D341Med (cell line): ENCODE measurements around the gene PPFIBP1.
"Not testable (repeated sequence)": the region's sequence is repeated elsewhere in the genome, so short reads cannot be mapped to it uniquely, and the experiment has no call there.

Experiments used
- DNase-seq: peaks from one replicate; pipeline ENCODE4 v3.0.0; 2012; ENCODE audit warnings: low spot score

The PPFIBP1 gene

GRCh38 chr12:27566626-27567025 lies 42.6 kb downstream of the PPFIBP1 start:
- DNase-seq: no peak

DNA sequence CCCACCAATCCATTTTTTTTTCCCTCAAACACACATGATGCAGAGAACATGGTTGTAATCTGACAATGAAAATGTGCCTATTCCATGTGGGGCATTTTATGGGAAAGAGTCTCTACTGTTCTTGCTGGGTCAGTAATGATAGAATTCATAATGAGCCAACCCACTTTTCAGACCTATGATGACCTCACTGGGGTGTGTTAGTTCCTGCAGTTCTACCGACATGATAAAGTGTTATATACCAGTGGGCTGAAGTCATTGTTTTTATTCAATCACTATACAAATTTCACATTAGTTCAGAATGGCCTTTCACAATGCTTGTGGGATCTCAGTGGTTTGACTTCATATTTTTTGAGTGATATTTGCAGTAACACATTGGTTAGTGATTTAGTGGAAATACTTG lies 47.5 kb downstream of the PPFIBP1 start:
- no peak for DNase-seq

DNA sequence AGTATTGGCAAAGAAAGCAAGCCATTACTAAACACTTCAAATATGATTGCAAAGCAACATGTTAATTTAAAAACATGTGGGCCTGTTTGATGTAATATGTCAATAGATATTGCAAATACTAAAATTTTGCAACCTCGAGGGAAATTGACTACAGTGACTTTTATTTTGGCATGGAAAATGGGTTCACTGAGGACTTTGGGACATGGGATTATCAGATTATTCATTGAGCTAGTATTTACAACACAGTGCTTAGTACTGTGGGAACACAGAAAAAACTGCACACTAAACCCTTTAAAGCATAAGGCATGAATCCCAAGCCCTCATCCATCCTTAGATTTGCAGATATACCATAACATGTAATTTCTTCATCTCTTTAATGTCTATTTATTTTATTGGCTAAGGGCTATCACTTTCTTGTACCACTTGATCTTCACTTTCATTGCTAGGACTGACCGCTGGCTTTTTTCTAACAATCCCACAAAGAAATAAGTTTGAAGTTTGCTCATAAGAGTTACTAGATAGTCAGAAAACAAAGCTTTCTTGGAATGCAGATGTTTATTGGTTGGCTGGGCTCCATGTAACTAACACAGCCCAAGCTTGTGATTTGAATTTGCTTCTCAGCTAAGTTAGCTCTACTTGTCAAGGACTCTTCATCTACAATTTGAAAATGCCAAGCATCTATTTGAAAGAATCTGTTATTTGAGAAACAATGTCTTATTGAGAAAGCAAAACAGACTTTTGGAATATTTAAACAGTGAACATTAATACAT lies 48.7 kb downstream of the PPFIBP1 start:
- no peak for DNase-seq

DNA sequence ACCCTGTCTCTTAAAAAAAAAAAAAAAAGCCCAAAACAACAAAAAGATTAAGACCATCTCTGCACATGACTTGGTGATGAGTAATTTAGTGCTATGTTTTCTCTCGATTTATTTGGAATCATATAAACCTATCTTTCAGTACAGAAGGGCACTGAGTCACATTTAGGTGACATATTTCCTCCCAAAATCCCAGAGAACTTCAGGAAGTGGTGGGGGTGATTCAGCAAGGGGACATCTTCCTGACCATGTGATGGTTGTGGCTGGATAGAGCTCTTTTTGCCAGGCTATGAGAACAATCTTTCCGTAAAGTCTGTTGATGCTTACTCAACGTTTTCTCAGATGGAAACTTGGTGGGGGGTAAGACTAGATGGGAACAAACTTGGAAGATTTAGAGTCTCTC lies 50.0 kb downstream of the PPFIBP1 start:
- no peak for DNase-seq

- no peak for DNase-seq
Measured at GRCh38 chr12:27575090-27575761, 51.2 kb downstream of the PPFIBP1 start.

GRCh38 chr12:27575762-27576118 lies 51.7 kb downstream of the PPFIBP1 start:
- DNase-seq: no peak

DNA sequence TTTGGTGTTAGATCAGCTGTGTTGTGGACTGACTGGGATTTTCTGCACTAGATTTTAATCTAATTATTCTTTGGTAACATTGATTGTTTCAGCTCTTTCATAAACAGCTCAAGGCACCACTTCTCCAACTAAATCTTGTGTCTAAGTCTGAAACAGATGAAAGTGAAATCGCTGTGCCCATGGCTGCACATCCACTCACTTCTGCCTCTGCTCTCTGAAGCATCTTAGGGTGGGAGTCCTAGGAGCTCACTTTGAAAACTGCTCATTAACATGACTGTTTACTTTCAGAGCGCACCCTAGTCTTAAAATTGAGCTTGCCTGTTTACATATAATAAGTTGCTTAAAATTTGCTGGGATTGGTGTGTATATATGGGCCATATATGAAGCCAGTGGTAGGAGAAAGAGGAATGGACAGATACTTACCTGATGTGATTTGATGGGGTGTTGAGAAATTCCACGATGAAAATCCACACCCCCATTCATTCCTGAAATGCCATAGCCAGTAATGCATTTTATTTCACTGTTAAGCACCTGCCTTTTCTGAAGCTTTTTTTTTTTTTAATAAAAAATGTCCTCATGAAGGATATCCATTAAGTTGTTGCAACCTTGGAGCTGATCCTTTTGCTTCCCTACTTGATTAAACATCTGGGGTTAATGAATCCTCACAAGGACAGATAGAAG lies 52.8 kb downstream of the PPFIBP1 start:
- DNase-seq: no peak

DNA sequence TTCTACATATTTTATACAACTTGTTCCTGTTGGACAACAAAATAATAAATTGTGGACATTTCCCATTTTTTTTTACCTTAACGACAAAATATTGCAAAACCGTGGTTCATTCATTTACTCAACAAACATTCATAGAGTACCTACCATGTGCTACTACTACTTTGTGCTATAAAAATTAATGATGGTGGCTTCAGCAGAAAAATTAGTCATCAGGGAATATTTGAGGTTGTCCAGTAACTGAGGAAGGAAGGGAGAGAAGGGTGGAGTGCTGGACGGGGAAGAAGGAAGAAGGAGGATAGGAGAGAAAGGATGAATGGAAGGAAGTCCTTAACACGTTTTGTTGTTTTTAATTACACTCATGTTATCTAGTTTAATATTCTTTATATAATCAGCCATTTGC lies 53.7 kb downstream of the PPFIBP1 start:
- no peak for DNase-seq

DNA sequence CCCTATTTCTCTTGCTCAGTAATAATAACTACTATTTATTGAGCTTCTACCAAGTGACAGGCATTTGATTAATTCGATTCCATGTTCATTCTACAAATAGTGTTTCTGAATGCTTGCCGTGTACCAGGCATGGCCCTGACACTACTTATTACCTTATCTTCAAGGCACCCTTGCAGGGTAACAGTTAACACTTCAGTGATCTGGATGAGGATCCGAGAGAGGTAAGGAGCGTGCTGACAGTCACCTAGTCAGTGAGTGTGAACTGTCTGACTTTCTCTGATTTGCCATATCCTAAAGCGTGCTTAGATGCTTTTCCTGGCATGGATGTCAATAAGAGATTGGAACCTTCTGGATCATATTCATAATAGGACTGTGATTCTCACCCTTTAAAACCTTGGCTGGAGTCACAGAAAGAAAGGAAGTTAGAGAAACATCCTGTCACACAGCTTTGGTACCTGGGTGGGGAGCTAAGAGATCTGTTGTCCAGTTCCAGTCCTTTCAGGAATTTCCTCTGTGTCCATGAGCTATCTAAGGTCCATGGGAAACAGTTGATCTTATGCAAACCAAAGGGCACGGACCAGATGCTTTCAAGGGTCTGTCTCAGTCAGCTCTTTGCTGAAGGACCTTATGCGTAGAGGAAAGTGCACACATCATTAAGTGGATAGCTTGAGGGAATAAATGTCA lies 54.8 kb downstream of the PPFIBP1 start:
- DNase-seq: no peak

- DNase-seq: no peak
Measured at GRCh38 chr12:27580561-27581330, 56.7 kb downstream of the PPFIBP1 start.

DNA sequence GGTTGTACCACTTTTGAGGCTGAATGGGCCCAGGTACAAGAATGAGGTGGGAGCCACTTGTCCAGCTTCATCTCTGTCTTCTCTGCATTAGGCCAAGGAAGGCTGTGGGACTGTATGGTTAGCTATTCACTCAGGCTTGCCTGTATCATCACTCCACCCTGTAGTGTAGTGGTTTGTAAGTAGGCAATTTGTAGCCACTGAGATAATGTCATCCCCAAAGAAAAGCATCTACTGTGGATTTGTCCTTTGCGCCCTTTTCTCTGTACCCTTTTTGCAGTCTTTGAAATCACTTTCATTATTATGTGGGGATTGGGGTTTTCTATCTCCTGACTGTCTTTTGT lies 57.3 kb downstream of the PPFIBP1 start:
- not testable (repeated sequence) for DNase-seq

- not testable (repeated sequence) for DNase-seq
Measured at GRCh38 chr12:27581833-27582232, 57.8 kb downstream of the PPFIBP1 start.

DNA sequence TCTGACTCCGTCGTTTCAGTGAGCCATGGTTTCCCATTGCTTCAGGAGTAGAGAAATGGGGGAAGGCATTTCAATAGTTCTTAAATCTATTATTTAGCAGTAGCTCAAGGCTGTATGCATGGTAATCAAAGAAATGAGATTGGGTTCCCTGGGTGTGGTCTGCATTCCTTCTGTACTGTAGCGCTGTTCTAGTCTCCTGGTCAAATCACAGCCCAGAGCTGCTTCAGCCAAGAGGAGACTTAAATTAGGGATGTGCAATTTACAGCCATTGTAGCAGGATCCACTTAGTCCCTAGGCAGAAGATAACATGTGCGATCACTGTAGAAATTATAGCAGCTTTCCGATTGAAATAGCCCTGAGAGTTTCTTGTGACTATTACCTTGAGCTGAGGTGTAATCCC lies 58.4 kb downstream of the PPFIBP1 start:
- not testable (repeated sequence) for DNase-seq

- no peak for DNase-seq
Measured at GRCh38 chr12:27583057-27583797, 59.2 kb downstream of the PPFIBP1 start.

DNA sequence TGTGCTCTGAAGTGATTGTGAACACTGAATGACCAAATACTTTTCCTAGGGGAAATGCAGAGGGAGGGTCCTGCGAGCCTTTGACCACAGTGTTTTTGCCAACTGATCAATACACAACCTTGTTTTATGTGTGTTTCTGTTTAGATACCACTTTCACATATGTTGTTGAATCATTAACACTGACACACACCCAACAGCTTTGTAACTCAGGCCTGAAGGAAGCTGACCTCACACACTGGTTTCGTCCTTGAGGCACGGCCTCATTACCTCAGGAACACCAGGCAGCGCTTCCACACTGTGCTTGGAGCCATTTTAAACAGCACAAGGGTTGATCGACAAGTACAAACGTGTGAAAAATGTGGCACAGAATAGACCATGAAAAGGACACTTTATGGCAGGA lies 60.0 kb downstream of the PPFIBP1 start:
- no peak for DNase-seq

- DNase-seq: no peak
Measured at GRCh38 chr12:27585739-27586265, 61.8 kb downstream of the PPFIBP1 start.

DNA sequence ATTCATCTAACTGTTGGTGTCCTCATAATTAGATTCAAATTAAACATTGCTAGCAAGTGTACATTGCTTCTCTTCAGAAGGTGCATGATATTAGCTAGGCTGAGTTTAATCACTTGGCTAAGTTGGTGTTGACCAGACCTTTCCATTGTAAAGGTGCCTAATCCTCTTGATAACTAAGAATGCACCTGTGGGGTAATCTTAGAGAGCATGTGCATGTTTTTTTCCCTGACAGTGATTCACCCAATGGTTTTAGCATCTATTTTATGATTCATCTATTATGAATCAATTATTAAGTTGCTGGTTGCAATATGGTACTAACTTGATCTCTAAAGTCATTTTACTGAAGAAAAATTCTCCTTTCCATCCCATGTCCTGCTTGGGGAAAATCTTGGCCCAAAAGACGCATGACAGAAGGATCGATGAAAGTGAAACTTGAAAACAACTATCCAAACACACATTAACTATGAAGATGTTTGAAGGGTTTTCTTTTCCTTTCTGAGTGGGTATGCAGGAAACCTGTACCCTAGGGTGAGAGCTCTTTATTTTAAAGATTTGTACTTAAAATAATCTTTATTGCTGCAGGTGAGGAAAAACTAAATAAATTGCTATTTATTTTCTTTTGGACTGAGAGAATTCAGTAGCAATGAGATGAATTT lies 64.2 kb downstream of the PPFIBP1 start:
- not testable (repeated sequence) for DNase-seq

DNA sequence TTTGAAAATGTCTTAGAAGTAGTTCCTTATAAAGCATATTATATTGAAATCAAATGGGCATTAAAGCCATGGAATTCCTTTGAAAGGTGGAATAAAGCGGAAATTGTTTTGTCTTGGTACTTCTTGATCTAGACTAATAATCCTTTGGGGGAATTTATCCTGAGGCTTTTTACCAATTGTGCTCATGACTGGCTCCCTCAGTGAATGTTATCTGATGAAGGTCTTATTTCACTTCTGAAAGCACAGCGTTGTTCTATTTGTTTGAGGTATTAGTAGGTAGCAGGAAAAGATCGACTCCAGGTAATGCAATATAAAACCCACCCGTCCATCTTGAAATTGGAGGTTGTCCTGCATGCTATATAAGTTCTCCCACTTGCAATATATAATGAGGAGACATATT lies 64.8 kb downstream of the PPFIBP1 start:
- DNase-seq: no peak

DNA sequence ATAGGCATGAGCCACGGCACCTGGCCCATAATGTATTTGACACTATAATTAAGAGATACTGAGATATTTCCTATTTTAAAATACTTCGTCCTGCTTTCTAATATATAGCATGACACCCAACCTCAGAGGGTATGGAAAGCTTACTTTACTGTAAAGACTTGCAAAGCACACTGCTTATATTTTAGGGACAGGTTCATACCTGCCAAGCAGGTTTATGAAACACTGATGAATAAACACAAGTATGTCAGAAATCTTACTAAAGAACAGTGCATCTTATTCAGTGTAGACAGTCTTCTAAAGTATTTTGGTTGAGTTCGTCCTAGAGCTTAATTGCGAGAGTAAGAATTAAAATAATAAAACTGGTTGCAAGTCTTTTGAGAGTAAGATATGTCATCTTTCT lies 65.4 kb downstream of the PPFIBP1 start:
- no peak for DNase-seq

- DNase-seq: not testable (repeated sequence)
Measured at GRCh38 chr12:27591698-27592097, 67.7 kb downstream of the PPFIBP1 start.
